ENCODE results near the gene ZNF785.

- TF ChIP-seq CTCF (IDR thresholded peaks at IDR 0.05) (no peak), EP300 (IDR thresholded peaks at IDR 0.05) (no peak)
Observed at GRCh38 chr16:30609002-30609925, 23.8 kb upstream of the ZNF785 start.
